ENCODE data around the gene SDCBP2.

SDCBP2 gene

GRCh38 chr20:1328680-1329330 lies at the start of gene SDCBP2:
TSS of gene SDCBP2 (minus strand) at chr20:1329139. CDS start at chr20:1320416, 8,723 bp downstream.
- no peak for DNase-seq (ENCODE audit: low read depth)

GRCh38 chr20:1378735-1379125 lies 49.8 kb upstream of the SDCBP2 start:
- no peak for DNase-seq (ENCODE audit: low read depth)

- peak; percentile 74 for DNase-seq (ENCODE audit: low read depth)
Observed at GRCh38 chr20:1377984-1378734, 49.2 kb upstream of the SDCBP2 start.

DNA sequence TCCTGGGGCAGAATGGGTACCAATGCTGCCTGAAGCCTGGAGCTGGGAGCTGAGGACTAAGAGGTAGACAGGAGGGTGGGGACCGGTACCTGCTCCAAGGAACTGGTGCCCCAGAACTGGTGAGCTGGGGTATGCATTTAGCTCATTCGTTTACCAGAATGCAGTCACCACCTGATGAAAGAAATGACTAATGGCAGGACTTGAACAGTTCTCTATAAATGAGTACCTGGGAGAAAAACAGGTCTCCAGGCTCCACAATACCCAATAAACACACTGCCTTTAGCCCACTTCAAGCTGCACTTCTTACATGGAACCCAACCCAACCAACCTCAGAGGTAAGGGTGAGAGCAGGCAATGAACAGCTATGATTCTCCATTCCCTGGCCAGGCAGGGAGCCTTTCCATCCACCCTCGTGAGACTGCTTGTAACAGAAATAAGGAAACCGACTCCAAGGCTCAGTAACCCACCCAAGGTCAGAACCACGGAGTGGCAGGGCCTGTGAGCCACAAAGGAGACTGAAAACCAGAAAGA lies 48.5 kb upstream of the SDCBP2 start:
- DNase-seq (ENCODE audit: low read depth), result no peak

DNA sequence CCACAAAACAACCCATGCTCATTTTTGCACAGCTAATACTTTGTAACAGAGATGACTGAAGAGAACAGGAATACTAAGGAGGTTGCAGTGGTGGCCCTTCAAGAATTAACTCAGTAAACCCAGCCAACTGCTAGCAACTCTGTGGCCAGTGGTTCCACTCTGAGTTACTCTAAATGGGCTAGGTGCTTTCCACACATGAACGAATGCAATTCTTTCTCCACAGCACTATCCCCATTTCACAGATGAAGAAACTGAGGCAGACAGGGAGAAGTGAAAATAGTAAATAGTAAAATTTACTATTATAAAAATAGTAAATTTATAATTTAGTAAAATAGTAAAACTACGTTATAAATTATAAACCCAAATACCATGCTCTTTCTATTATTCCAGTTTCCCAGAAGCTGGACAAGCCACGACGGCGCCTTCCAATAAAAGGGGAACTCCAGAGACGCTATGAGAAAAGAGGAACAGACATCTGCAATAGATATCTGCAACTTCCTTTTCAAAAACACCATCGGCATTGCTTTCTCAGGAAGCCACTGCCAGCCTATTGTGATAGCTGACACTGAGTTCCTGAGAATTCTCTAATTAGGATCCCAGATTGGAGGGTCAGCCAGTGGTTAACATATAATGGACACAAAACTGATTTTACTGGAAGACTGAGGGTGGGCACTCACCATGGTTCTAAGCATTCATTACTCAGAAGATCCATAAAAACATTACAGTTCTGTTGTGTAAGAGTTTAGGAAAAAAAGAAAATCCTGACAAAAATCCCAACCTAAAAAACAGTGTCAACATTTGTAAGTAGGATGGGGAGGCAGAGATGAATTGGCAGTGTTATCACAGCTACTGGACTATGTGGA lies 47.7 kb upstream of the SDCBP2 start:
- DNase-seq (ENCODE audit: low read depth), result no peak

DNA sequence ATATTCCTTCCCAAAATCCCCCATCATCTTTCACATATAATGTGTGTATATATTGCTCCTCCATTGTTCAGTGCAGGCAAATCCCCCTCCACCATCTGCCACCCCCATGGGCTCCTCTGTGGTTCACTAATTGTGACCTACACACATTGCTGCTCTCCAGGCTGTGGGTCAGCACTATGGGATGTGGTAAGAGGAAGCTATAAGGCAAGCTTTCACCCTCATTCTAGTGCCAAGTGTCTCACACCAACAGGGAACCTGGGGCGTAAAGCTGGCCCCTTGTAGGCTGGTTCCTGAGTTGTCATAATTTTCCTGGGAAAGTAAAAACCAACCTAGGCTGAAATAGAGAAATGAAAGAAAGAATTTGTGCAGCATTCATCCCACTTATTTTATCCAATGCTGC lies 47.1 kb upstream of the SDCBP2 start:
- DNase-seq (ENCODE audit: low read depth), result no peak

DNA sequence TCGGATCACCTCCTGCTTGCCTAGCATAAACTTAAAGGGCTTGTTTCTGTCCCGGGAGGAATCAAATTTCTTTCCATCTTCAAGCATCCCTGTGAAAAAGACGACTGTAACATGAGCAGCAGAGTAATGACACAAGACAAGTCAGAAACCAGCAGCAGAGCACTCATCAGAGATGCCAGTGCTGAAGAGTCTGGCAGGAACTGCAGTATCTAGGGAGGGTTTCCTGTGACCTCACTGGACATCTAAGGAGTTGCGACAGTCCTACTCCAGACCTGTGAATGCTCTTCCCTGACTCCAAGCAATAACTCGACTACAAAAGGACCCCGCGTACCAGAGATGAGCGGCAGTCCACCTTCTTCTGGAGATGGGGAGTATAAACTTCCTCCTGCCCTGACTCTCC lies 46.6 kb upstream of the SDCBP2 start:
- peak; percentile 73 for DNase-seq (ENCODE audit: low read depth)

- no peak for DNase-seq (ENCODE audit: low read depth)
Observed at GRCh38 chr20:1374246-1374645, 45.3 kb upstream of the SDCBP2 start.

DNA sequence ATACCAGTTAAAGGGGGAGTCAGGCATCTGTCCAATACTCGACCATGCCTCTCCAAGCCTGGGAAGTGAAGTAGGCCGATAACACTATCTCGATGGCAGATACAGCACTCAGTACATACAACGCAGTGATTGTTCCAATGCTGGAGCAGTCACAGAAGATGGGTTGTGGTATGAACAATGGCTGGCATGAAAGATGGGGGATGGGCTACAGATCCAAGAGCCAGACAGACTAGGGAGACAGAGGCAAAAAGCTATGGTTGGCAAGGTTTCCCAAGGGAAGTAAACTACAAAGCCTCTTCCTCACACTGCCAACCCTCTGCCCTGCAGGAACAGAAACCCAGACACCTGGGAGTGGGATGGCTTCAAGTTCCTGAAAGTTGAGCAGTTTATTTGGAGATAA lies 44.7 kb upstream of the SDCBP2 start:
- DNase-seq (ENCODE audit: low read depth), result no peak

DNA sequence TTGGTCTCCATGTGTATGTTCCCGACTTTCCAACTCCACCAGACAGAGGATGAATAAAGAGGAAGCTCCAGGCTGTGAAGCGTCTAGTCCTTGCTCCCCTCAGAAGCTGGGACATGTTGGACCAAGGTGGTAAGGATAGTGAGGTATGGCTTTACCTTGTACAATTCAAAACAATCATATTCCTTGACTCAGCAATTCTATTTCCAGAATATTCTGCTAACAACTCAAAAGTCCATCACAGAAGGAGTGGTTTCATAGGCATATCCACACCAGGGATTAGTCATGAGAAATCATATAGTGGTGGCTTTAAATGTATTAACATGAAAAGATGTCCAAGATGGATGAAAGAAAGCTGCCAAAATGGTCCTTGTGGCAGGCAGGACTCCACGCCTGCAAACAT lies 44.1 kb upstream of the SDCBP2 start:
- no peak for DNase-seq (ENCODE audit: low read depth)

GRCh38 chr20:1371830-1372539 lies 43.0 kb upstream of the SDCBP2 start:
- DNase-seq (ENCODE audit: low read depth), result no peak

DNA sequence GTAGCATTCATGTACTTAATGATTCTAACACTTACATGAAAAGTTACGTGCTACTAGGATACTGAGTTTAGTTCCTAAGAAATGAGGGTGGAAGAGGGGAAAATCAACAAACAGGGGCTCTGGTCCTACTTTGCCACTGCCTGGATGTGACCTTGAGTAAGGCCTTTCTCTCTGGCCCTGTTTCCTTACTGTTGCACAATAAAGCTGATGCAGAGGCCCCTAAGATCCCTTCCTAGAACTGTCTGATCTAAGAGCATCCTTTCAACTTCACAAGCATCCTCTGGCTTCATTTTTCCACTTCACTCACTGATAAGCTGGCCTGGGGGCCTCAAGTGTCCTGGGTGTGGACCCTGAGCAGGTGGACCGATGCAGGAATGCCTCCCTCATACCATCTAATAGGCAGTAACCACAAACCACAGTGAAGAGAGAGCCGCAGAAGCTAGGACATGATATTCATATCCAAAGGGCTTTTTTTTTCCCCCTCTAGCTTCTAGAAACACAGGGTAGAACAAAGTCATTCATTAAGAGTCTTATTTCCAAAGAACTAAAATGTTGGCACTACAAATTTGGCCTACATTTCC lies 42.4 kb upstream of the SDCBP2 start:
- DNase-seq (ENCODE audit: low read depth), result peak; percentile 67

GRCh38 chr20:1370548-1371110 lies 41.7 kb upstream of the SDCBP2 start:
- DNase-seq (ENCODE audit: low read depth), result peak; percentile 77

DNA sequence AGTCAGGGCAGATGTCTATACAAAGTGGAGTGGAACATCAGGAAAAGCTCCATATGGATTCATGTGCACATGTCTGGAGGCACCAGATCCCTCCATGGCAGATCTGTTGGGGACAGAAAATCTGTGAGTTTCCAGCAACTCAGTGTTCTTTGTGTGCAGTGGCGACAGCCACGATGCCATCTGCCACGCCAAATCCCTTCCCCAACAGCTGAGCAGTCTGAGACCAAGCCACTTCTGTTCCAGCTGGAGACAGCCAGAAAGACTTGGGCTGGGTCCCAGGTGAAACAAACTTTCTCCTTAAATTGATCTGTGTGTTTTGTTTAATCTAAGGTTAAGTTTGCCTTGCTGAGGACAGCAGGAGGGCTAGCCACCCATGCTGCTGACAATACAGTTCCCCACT lies 41.0 kb upstream of the SDCBP2 start:
- no peak for DNase-seq (ENCODE audit: low read depth)

DNA sequence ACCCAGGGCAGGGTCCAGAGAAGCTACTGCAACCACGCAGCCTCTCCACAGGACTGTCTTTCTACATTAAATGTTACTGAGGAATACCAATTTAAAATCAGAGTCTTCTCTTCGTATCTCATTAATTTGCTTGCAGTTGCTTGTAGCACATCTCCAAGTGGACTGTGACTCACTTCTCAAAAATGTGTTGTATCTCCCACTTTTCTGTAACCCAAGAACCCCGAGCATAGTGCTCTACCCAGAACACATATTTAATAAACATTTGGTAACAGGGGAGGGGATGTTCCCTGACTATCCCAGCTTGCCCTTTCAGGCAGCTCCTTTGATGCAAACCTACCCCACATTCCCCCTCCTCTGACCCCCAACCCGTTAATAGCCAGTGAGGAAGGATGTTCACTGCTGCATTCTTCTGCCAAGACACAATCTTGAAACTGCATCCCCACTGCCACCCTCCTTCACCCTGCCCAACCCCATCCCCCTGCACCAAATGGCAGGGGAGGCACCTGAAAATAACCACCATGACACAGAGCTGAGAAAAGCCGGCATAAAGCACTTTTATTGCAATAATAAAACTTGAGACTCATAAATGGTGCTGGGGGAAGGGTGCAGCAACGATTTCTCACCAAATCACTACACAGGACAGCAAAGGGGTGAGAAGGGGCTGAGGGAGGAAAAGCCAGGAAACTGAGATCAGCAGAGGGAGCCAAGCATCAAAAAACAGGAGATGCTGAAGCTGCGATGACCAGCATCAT lies 39.7 kb upstream of the SDCBP2 start:
- DNase-seq (ENCODE audit: low read depth), result peak; percentile 73

DNA sequence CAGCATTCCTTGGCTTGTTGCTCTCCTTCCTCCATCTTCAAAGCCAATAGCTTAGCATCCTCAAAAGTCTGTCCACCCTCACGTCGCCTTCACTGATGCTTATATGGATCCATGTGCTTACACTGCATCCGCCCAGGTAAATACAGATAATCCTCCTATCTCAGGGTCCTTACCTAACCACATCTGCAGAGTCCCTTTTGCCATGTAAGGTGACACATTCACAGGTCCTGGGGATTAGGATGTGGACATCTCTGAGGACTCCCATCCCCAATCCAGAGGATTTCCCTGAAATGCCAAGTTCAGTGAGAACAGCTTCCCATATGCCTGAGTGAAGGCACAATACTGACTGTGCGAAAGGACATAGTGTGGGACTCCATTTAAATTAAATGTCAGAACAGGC lies 38.5 kb upstream of the SDCBP2 start:
- DNase-seq (ENCODE audit: low read depth), result no peak

- no peak for DNase-seq (ENCODE audit: low read depth)
Observed at GRCh38 chr20:1364106-1364505, 35.2 kb upstream of the SDCBP2 start.

- no peak for DNase-seq (ENCODE audit: low read depth)
Observed at GRCh38 chr20:1363522-1363921, 34.6 kb upstream of the SDCBP2 start.

DNA sequence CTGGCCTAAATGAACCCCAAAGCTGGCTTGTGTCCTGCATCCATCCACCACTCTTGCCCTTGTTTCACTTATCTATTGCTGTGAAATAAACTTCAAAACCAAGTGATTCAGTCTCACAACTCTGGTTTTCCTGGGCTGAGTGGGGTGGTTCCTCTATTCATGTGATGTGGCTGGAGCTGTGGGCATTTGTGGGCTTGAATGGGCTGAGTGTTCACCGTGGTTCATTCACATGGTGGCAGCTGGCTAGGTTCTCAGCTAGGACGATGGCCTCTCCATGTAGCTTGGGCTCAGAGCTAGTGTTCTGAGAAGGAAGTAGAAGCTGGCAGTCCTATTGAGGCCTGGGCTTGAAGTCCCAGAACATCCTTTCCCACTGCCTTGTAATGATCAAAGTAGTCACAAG lies 33.5 kb upstream of the SDCBP2 start:
- DNase-seq (ENCODE audit: low read depth), result no peak

GRCh38 chr20:1360094-1360846 lies 31.3 kb upstream of the SDCBP2 start:
- no peak for DNase-seq (ENCODE audit: low read depth)

Measured in amniotic epithelial cell (primary cell).